ENCODE measurements around the gene ADARB1. TPM values are rescaled to one million over a fixed set of nuclear protein-coding genes. Genes with fewer than 3 reads are reported as not detected.

Gene ADARB1
- total RNA-seq, 1 experiment from 2014 or later: 12.1 TPM

DNA sequence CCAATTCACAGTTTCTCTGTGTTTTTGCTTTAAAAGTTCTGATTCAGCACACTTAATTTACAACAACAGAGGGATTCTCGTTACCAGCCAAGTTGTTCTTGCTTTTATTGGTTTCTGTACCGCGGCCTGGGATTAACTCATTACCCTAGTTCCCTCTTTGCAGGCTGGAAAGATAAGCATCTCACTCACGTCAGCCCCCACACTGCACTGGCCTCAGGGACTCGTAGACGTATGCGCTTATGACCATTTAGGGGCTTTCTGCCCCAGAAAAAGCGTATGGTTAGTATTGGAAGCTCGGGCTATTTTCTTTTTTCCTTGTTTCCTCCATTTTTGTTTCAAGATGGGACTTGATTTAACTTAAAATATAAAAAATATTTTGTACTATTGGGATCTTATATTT is 137.3 kb downstream of the ADARB1 start:
- intact Hi-C loops (cut with micrococcal nuclease; ENCODE audit: unreplicated experiment): no loop called here
- Histone ChIP-seq H3K4me1 (replicated peaks; ENCODE audit: insufficient read depth) (no peaks in the 10 kb centered on the region), H3K36me3 (ENCODE audit: low read depth) (no peaks in the 10 kb centered on the region), H3K27ac (no peak overlapping the region), H3K4me2 (no peak overlapping the region), H3F3A (ENCODE audit: insufficient read depth, low read depth) (no peaks in the 10 kb centered on the region), H3K9me3 (ENCODE audit: insufficient read depth, low read depth) (no peaks in the 10 kb centered on the region), H2AFZ (no peak overlapping the region), H3K9me2 (ENCODE audit: insufficient read depth) (no peaks in the 10 kb centered on the region), H3K27me3 (ENCODE audit: insufficient read depth, low read depth) (no peaks in the 10 kb centered on the region), H4K20me1 (ENCODE audit: insufficient read depth) (no peaks in the 10 kb centered on the region), H3K79me2 (ENCODE audit: low read depth) (no peaks in the 10 kb centered on the region), H3K4me3 (no peak overlapping the region)
- ChIA-PET POLR2A (ENCODE audit: unreplicated experiment) (no interaction called here), CTCF (no interaction called here)
- no TSS peak for BruUV-seq (replicated peaks)
- no peak for TF ChIP-seq EZH2 (IDR thresholded peaks at IDR 0.05; ENCODE audit: low read depth)
- TF ChIP-seq, protein P1, sequence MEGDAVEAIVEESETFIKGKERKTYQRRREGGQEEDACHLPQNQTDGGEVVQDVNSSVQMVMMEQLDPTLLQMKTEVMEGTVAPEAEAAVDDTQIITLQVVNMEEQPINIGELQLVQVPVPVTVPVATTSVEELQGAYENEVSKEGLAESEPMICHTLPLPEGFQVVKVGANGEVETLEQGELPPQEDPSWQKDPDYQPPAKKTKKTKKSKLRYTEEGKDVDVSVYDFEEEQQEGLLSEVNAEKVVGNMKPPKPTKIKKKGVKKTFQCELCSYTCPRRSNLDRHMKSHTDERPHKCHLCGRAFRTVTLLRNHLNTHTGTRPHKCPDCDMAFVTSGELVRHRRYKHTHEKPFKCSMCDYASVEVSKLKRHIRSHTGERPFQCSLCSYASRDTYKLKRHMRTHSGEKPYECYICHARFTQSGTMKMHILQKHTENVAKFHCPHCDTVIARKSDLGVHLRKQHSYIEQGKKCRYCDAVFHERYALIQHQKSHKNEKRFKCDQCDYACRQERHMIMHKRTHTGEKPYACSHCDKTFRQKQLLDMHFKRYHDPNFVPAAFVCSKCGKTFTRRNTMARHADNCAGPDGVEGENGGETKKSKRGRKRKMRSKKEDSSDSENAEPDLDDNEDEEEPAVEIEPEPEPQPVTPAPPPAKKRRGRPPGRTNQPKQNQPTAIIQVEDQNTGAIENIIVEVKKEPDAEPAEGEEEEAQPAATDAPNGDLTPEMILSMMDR (conservative IDR thresholded peaks at IDR 0.05): no peak
- DNase-seq: no peak

DNA sequence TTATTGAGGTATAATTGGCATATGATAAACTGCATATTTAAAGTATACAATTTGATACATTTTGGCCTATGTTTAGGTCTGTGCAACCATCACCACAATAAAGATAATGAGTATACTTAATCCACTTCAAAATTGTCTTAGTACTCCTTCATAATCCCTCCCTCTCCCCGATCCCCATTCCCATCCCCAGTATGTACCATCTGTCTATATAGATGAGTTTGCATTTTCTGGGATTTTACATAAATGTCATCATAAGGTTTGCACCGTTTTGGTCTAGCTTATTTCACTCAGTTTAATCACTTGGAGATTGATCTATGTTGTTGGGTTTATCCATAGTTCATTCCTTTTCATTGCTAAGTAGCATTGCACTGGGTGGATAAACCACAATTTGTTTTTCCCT is 139.0 kb downstream of the ADARB1 start:
- ChIA-PET POLR2A (ENCODE audit: unreplicated experiment) (no interaction called here), CTCF (no interaction called here)
- no peak for DNase-seq
- no peaks in the 10 kb centered on the region for H3K4me1 ChIP-seq (replicated peaks; ENCODE audit: insufficient read depth)
- no peak overlapping the region for H2AFZ ChIP-seq
- no peaks in the 10 kb centered on the region for H3K79me2 ChIP-seq (ENCODE audit: low read depth)
- intact Hi-C loops (cut with micrococcal nuclease; ENCODE audit: unreplicated experiment): no loop called here
- no peaks in the 10 kb centered on the region for H4K20me1 ChIP-seq (ENCODE audit: insufficient read depth)
- H3K9me3 ChIP-seq (ENCODE audit: insufficient read depth, low read depth): no peaks in the 10 kb centered on the region
- no peak overlapping the region for H3K4me2 ChIP-seq
- no peak overlapping the region for H3K27ac ChIP-seq
- H3F3A ChIP-seq (ENCODE audit: insufficient read depth, low read depth): no peaks in the 10 kb centered on the region
- TF ChIP-seq, protein P1 (conservative IDR thresholded peaks at IDR 0.05): no peak
- TF ChIP-seq EZH2 (IDR thresholded peaks at IDR 0.05; ENCODE audit: low read depth): no peak
- H3K9me2 ChIP-seq (ENCODE audit: insufficient read depth): no peaks in the 10 kb centered on the region
- H3K27me3 ChIP-seq (ENCODE audit: insufficient read depth, low read depth): no peaks in the 10 kb centered on the region
- no peak overlapping the region for H3K4me3 ChIP-seq
- no peaks in the 10 kb centered on the region for H3K36me3 ChIP-seq (ENCODE audit: low read depth)
- no TSS peak for BruUV-seq (replicated peaks)

DNA sequence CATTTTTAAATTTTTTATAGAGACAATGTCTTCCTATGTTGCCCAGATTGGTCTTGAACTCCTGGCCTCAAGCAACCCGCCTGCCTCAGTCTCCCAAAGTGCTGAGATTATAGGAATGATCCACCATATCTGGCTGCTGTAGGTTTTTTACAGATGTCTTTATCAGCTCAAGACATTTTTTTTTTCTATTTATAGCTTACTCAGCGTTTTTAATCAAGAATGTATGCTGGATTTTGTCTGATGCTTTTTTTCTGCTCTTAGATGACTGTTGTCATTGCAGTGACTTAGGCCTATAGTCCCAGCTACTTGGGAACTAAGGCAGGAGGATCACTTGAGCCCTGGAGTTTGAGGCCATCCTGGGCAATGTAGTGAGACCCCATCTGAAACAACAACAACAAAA is 140.8 kb downstream of the ADARB1 start:
- Histone ChIP-seq H3K9me2 (ENCODE audit: insufficient read depth) (no peaks in the 10 kb centered on the region), H3K4me1 (replicated peaks; ENCODE audit: insufficient read depth) (no peaks in the 10 kb centered on the region), H3K79me2 (ENCODE audit: low read depth) (no peaks in the 10 kb centered on the region), H3K27me3 (ENCODE audit: insufficient read depth, low read depth) (no peaks in the 10 kb centered on the region), H3K27ac (no peak overlapping the region), H3K4me2 (no peak overlapping the region), H2AFZ (no peak overlapping the region), H3K9me3 (ENCODE audit: insufficient read depth, low read depth) (no peaks in the 10 kb centered on the region), H3F3A (ENCODE audit: insufficient read depth, low read depth) (no peaks in the 10 kb centered on the region), H3K4me3 (no peak overlapping the region), H4K20me1 (ENCODE audit: insufficient read depth) (no peaks in the 10 kb centered on the region), H3K36me3 (ENCODE audit: low read depth) (no peaks in the 10 kb centered on the region)
- DNase-seq: no peak
- TF ChIP-seq EZH2 (IDR thresholded peaks at IDR 0.05; ENCODE audit: low read depth): no peak
- TF ChIP-seq, protein P1 (conservative IDR thresholded peaks at IDR 0.05): no peak
- ChIA-PET CTCF (no interaction called here), POLR2A (ENCODE audit: unreplicated experiment) (no interaction called here)
- BruUV-seq (replicated peaks): no TSS peak
- intact Hi-C loops (cut with micrococcal nuclease; ENCODE audit: unreplicated experiment): no loop called here
